ENCODE results near the gene JSRP1.

DNA sequence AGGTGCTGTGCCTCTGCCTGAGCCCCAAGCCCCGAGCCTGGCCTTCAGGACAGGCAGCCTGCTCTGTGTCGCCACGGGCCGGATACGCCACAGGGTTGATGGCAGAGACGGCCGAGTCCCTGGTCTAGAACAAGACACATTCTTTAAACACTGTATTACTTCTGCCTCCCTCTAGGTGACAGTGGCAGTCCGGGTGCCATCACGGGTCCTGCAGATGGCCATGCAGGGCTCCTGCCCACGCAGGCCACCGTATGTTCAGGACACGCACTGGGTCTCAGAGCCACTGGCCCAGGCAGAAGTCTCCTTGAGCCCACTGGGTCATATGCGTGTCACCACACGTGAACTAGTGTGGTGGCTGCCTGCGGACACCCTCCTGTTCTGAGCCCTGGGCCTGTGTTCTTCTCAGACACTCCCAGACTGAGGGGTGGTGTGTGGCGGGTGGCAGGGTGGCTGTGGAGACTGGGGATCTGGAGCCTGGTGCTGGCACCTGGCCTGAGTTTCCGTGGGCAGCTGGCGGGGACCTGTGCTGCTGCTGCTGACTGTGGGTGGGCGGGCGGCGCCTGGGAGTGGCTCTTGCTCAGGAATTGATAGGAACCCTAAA is 24.5 kb downstream of the JSRP1 start:
- peak; percentile 61 for TF ChIP-seq POLR2A (IDR thresholded peaks at IDR 0.05; ENCODE audit: low read depth, low read length)
- TF ChIP-seq POLR2AphosphoS5 (IDR thresholded peaks at IDR 0.05; ENCODE audit: low read depth, low read length) = no peak; the same call in 1 of the 2 replicates
- TF ChIP-seq TAF1 (IDR thresholded peaks at IDR 0.05; ENCODE audit: low read depth, low read length) = no peak
- no peak for TF ChIP-seq POU2F2 (IDR thresholded peaks at IDR 0.05; ENCODE audit: low read depth, low read length)

Data from GM12891 (cell line).